ENCODE measurements around the gene RFWD3. TPM values are rescaled to one million over a fixed set of nuclear protein-coding genes. Genes with fewer than 3 reads are reported as not detected.

Gene RFWD3
- total and polyA plus RNA-seq, 2 donors from 2014 or later: 5.8 to 26.0 TPM

GRCh38 chr16:74667255-74667700 is 601 bp upstream of the RFWD3 start:
- Histone ChIP-seq H3K36me3 (ENCODE audit: control insufficient read depth in 2 of 3, insufficient read depth in 3 of 3, low read length in 3 of 3) (peaks cover 0 to 13% (median 10%) of the 10 kb centered on the region in 3 donors), H3K27ac (ENCODE audit: low read depth in 2 of 2, low read length in 2 of 2) (no peak overlapping the region), H3K4me3 (ENCODE audit: low read length in 3 of 3) (peak overlapping the region; percentile 79 to 91 (median 88)), H3K9ac (ENCODE audit: low read length in 3 of 3) (peak overlapping the region; percentile 57 to 82 (median 65)), H3K4me1 (ENCODE audit: control insufficient read depth in 2 of 3, insufficient read depth in 2 of 3, low read depth in 1 of 3, low read length in 3 of 3) (no peaks in the 10 kb centered on the region), H3K27me3 (ENCODE audit: control insufficient read depth, insufficient read depth, low read length) (no peaks in the 10 kb centered on the region), H3K9me3 (ENCODE audit: control insufficient read depth in 2 of 3, insufficient read depth in 1 of 3, low read length in 3 of 3) (no peaks in the 10 kb centered on the region)
- FAIRE-seq (no peak), DNase-seq (peak; percentile 27 to 75 (median 57))
- no peak for TF ChIP-seq CTCF (IDR thresholded peaks at IDR 0.05; ENCODE audit: borderline replicate concordance, extremely low read depth, insufficient read depth)
- intact Hi-C loops (cut with DNase I): no loop called here

DNA sequence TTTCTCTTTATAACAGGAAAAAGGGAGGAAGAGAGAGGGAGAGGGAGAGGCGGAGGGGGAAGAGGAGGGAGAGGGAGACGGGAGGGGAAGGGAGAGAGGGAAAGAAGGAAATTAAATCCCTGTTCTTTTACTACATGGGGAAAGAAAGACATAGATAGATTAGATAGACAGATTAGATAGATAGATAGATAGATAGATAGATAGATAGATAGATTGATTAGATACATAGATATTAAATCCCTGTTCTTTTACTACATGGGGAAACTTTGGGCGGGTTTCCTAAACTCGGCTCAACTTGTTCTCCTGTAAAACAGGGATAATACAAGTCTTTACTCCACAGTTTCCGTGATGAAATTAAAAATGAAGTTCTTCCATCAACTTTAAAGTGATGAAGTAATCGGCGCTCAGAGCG is 661 bp downstream of the RFWD3 start:
- peaks cover under 1 to 13% (median 11%) of the 10 kb centered on the region in 3 donors for H3K36me3 ChIP-seq (ENCODE audit: control insufficient read depth in 2 of 3, insufficient read depth in 3 of 3, low read length in 3 of 3)
- intact Hi-C loops (cut with DNase I): no loop called here
- no peak for DNase-seq
- no peaks in the 10 kb centered on the region for H3K4me1 ChIP-seq (ENCODE audit: control insufficient read depth in 2 of 3, insufficient read depth in 2 of 3, low read depth in 1 of 3, low read length in 3 of 3)
- no peaks in the 10 kb centered on the region for H3K27me3 ChIP-seq (ENCODE audit: control insufficient read depth, insufficient read depth, low read length)
- H3K9me3 ChIP-seq (ENCODE audit: control insufficient read depth in 2 of 3, insufficient read depth in 1 of 3, low read length in 3 of 3): no peaks in the 10 kb centered on the region
- H3K4me3 ChIP-seq (ENCODE audit: low read length in 3 of 3): peak overlapping the region; percentile 88 to 91 (median 89)
- peak overlapping the region; percentile 27 to 85 (median 77) for H3K9ac ChIP-seq (ENCODE audit: low read length in 3 of 3)
- TF ChIP-seq CTCF (IDR thresholded peaks at IDR 0.05; ENCODE audit: borderline replicate concordance, extremely low read depth, insufficient read depth): no peak
- peak overlapping the region in 1 of 2 donors; percentile 43 for H3K27ac ChIP-seq (ENCODE audit: low read depth in 2 of 2, low read length in 2 of 2)
- no peak for FAIRE-seq

- Histone ChIP-seq H3K4me1 (ENCODE audit: control insufficient read depth in 2 of 3, insufficient read depth in 2 of 3, low read depth in 1 of 3, low read length in 3 of 3) (no peaks in the 10 kb centered on the region), H3K9me3 (ENCODE audit: control insufficient read depth in 2 of 3, insufficient read depth in 1 of 3, low read length in 3 of 3) (no peaks in the 10 kb centered on the region), H3K27ac (ENCODE audit: low read depth in 2 of 2, low read length in 2 of 2) (no peak overlapping the region), H3K9ac (ENCODE audit: low read length in 3 of 3) (no peak overlapping the region), H3K4me3 (ENCODE audit: low read length in 3 of 3) (no peak overlapping the region), H3K27me3 (ENCODE audit: control insufficient read depth, insufficient read depth, low read length) (no peaks in the 10 kb centered on the region), H3K36me3 (ENCODE audit: control insufficient read depth in 2 of 3, insufficient read depth in 3 of 3, low read length in 3 of 3) (peaks cover 5 to 31% (median 21%) of the 10 kb centered on the region in 3 donors)
- no peak for TF ChIP-seq CTCF (IDR thresholded peaks at IDR 0.05; ENCODE audit: borderline replicate concordance, extremely low read depth, insufficient read depth)
- DNase-seq: no peak
- intact Hi-C loops (cut with DNase I): no loop called here
- FAIRE-seq: no peak
Measured at GRCh38 chr16:74661064-74661463, 5.6 kb downstream of the RFWD3 start.

DNA sequence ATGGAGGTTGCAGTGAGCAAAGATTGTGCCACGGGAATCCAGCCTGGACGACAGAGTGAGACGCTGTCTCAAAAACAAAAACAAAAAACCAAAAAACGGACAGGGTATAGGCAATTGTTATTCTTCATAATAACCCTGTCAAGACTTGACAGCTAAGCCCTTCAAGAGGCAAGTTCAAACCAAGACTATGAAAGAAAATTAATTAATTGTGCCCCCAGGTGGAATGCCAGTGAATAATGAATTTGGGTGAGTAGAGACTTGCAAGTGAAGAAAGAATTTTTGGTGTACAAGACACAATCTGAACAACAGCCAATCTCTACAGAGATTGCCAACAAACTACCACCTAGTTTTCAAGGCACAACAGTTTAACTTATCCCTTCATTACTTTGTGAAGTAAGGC is 6.3 kb downstream of the RFWD3 start:
- TF ChIP-seq CTCF (IDR thresholded peaks at IDR 0.05; ENCODE audit: borderline replicate concordance, extremely low read depth, insufficient read depth): no peak
- DNase-seq (no peak), FAIRE-seq (no peak)
- H3K36me3 ChIP-seq (ENCODE audit: control insufficient read depth in 2 of 3, insufficient read depth in 3 of 3, low read length in 3 of 3): peaks cover 5 to 31% (median 21%) of the 10 kb centered on the region in 3 donors
- H3K9me3 ChIP-seq (ENCODE audit: control insufficient read depth in 2 of 3, insufficient read depth in 1 of 3, low read length in 3 of 3): no peaks in the 10 kb centered on the region
- H3K27me3 ChIP-seq (ENCODE audit: control insufficient read depth, insufficient read depth, low read length): no peaks in the 10 kb centered on the region
- intact Hi-C loops (cut with DNase I): no loop called here
- H3K4me3 ChIP-seq (ENCODE audit: low read length in 3 of 3): no peak overlapping the region
- H3K4me1 ChIP-seq (ENCODE audit: control insufficient read depth in 2 of 3, insufficient read depth in 2 of 3, low read depth in 1 of 3, low read length in 3 of 3): no peaks in the 10 kb centered on the region
- no peak overlapping the region for H3K9ac ChIP-seq (ENCODE audit: low read length in 3 of 3)
- H3K27ac ChIP-seq (ENCODE audit: low read depth in 2 of 2, low read length in 2 of 2): no peak overlapping the region
